Activated CD8-positive, alpha-beta T cell treated with anti-CD3 and anti-CD28 coated beads for 36 hours (primary cell): ENCODE measurements around the gene ADIPOR2. TPM values are rescaled to one million over a fixed set of nuclear protein-coding genes. Genes with fewer than 3 reads are reported as not detected.

ENCODE experiments used
- ATAC-seq: fragments of 200-7000 bp; cut with Tn5 transposase; one replicate; pipeline ENCODE4 v1.10.0; 2021; ENCODE audit warnings: mild to moderate bottlenecking, moderate library complexity
- CTCF ChIA-PET: fragments of 350-600 bp; sonication (Branson Sonifier 250); formaldehyde crosslinking; loops from one replicate; lab custom pipeline; 2021; ENCODE audit warnings: antibody characterized with exemption; lab: Charles Lee
- POLR2A ChIA-PET: fragments of 350-600 bp; sonication (Branson Sonifier 250); formaldehyde crosslinking; loops from one replicate; lab custom pipeline; 2021; ENCODE audit warnings: antibody characterized with exemption; lab: Charles Lee
- DNase-seq: peaks from one replicate; pipeline ENCODE4 v3.0.0-alpha.2; 2020
- H3K27ac Mint-ChIP-seq: one replicate; pipeline ENCODE4 v1.8.0; 2021; ENCODE audit warnings: mild to moderate bottlenecking, mixed read lengths
- H3K27me3 Mint-ChIP-seq: one replicate; pipeline ENCODE4 v1.8.0; 2021; ENCODE audit warnings: mixed read lengths
- H3K36me3 Mint-ChIP-seq: one replicate; pipeline ENCODE4 v1.8.0; 2021; ENCODE audit warnings: low read depth, mixed read lengths
- H3K4me1 Mint-ChIP-seq: one replicate; pipeline ENCODE4 v1.8.0; 2021; ENCODE audit warnings: low read depth, mixed read lengths
- H3K4me3 Mint-ChIP-seq: one replicate; pipeline ENCODE4 v1.8.0; 2021; ENCODE audit warnings: mild to moderate bottlenecking, moderate library complexity, mixed read lengths
- H3K9me3 Mint-ChIP-seq: one replicate; pipeline ENCODE4 v1.8.0; 2021; ENCODE audit warnings: mixed read lengths
- CTCF ChIP-seq: fragments of 200-600 bp; IDR thresholded peaks from one replicate; pipeline ENCODE4 v1.8.0; 2022; ENCODE audit warnings: antibody characterized with exemption, mild to moderate bottlenecking
- intact Hi-C: fragments of 100-400 bp; cut with micrococcal nuclease; formaldehyde crosslinking; loops from one replicate; pipeline ENCODE4 v1.10.0; 2022
- total RNA-seq, 2 experiments: library from RNA; stranded (reverse); gene quantifications; one replicate each; pipeline ENCODE4 v1.2.3, GENCODE V29; 2021

The ADIPOR2 gene
- total RNA-seq, 2 experiments from 2014 or later = 48.3 to 49.9 TPM

- peaks cover 64% of the 10 kb centered on the region for H3K4me1 Mint-ChIP-seq
- no peaks in the 10 kb centered on the region for H3K27me3 Mint-ChIP-seq
- no peak for TF ChIP-seq CTCF
- peaks cover 39% of the 10 kb centered on the region for H3K36me3 Mint-ChIP-seq
- no peak for ATAC-seq
- intact Hi-C loops = loop anchor here (10.0 kb wide), 1 partner anchor 48 kb away; no protein-coding TSS in a partner anchor
- no peak overlapping the region for H3K4me3 Mint-ChIP-seq
- CTCF ChIA-PET = interaction anchor here (1.0 to 2.5 kb wide), 6 partner anchors 11 to 579 kb away, joined by 3 to 14 read pairs (median 5); no protein-coding TSS in a partner anchor
- no peaks in the 10 kb centered on the region for H3K9me3 Mint-ChIP-seq
- POLR2A ChIA-PET = interaction anchor here (0.6 to 1.1 kb wide), 2 partner anchors 48 to 57 kb away, joined by 3 read pairs; no protein-coding TSS in a partner anchor
- DNase-seq = no peak
- H3K27ac Mint-ChIP-seq = no peak overlapping the region
These were observed 6.4 kb downstream of the ADIPOR2 start for GRCh38 chr12:1697271-1697670.

- no peak overlapping the region for H3K4me3 Mint-ChIP-seq
- no peak for TF ChIP-seq CTCF
- no peak for DNase-seq
- H3K27ac Mint-ChIP-seq = no peak overlapping the region
- POLR2A ChIA-PET = interaction anchor here (0.6 to 1.0 kb wide), 3 partner anchors 11 to 43 kb away, joined by 3 read pairs; no protein-coding TSS in a partner anchor
- no peak for ATAC-seq
- H3K4me1 Mint-ChIP-seq = peaks cover 58% of the 10 kb centered on the region
- H3K9me3 Mint-ChIP-seq = no peaks in the 10 kb centered on the region
- peaks cover 35% of the 10 kb centered on the region for H3K36me3 Mint-ChIP-seq
- intact Hi-C loops = loop anchor here (10.0 kb wide), 1 partner anchor 46 kb away; no protein-coding TSS in a partner anchor
- CTCF ChIA-PET = interaction anchor here (0.7 to 2.4 kb wide), 4 partner anchors 9 to 241 kb away, joined by 3 to 7 read pairs (median 4); no protein-coding TSS in a partner anchor
- no peaks in the 10 kb centered on the region for H3K27me3 Mint-ChIP-seq
These were observed 7.8 kb downstream of the ADIPOR2 start for GRCh38 chr12:1698720-1699119.

GRCh38 chr12:1702713-1703112, 11.8 kb downstream of the ADIPOR2 start:
- Mint-ChIP-seq H3K27ac (no peak overlapping the region), H3K4me3 (no peak overlapping the region), H3K27me3 (no peaks in the 10 kb centered on the region), H3K9me3 (no peaks in the 10 kb centered on the region), H3K36me3 (peaks cover 22% of the 10 kb centered on the region), H3K4me1 (peaks cover 57% of the 10 kb centered on the region)
- DNase-seq = no peak
- no peak for TF ChIP-seq CTCF
- no peak for ATAC-seq
- CTCF ChIA-PET = no interaction called here
- intact Hi-C loops = no loop called here
- POLR2A ChIA-PET = interaction anchor here (1.1 kb wide), 1 partner anchor 11 kb away, joined by 3 read pairs; no protein-coding TSS in a partner anchor

GRCh38 chr12:1703771-1704722, 13.2 kb downstream of the ADIPOR2 start:
- Mint-ChIP-seq H3K27ac (no peak overlapping the region), H3K36me3 (peaks cover 26% of the 10 kb centered on the region), H3K27me3 (no peaks in the 10 kb centered on the region), H3K9me3 (no peaks in the 10 kb centered on the region), H3K4me1 (peaks cover 53% of the 10 kb centered on the region), H3K4me3 (no peak overlapping the region)
- no peak for TF ChIP-seq CTCF
- CTCF ChIA-PET = interaction anchor here (0.6 to 1.0 kb wide), 2 partner anchors 11 to 43 kb away, joined by 3 read pairs; no protein-coding TSS in a partner anchor
- no peak for DNase-seq
- intact Hi-C loops = no loop called here
- ATAC-seq = no peak
- POLR2A ChIA-PET = interaction anchor here (1.1 kb wide), 1 partner anchor 13 kb away, joined by 3 read pairs; no protein-coding TSS in a partner anchor
